Pancreas (tissue), 10 donors: ENCODE data around the gene NRIP3. TPM values are rescaled to one million over a fixed set of nuclear protein-coding genes. Genes with fewer than 3 reads are reported as not detected.

Source experiments
- ATAC-seq, 4 donors: fragments of 200-7000 bp; cut with Tn5 transposase; one replicate each; pipeline versions ENCODE4 v1.8.0 to v1.9.1; 2020; ENCODE audit warnings: mild to moderate bottlenecking in 4 of 4, moderate library complexity in 4 of 4
- DNase-seq, 6 donors: peaks; one replicate each; pipeline ENCODE4 v3.0.0-alpha.2; 2020
- FAIRE-seq: peaks from 2 replicates; lab custom pipeline; 2012; peaks lifted over from hg19 to GRCh38; lab: Jason Lieb, UNC
- H3K27ac ChIP-seq, 4 donors: fragments of 200-600 bp; sonication (generic); 1 replicate in 3 of 4; 2 replicates in 1 of 4; pipeline versions ENCODE4 v1.5.0 to v1.8.0; 2020
- H3K27me3 ChIP-seq, 4 donors: fragments of 200-600 bp; one replicate each; pipeline ENCODE4 v1.8.0; 2021
- H3K36me3 ChIP-seq, 3 donors: fragments of 200-600 bp; sonication (generic) in 1 of 3; one replicate each; pipeline versions ENCODE4 v1.5.0 to v1.8.0; 2020 to 2021
- H3K4me1 ChIP-seq, 3 donors: fragments of 200-600 bp; one replicate each; pipeline ENCODE4 v1.8.0; 2021
- H3K4me3 ChIP-seq, 4 donors: fragments of 200-600 bp; sonication (generic) in 2 of 4; one replicate each; pipeline versions ENCODE4 v1.5.0 to v1.8.0; 2020 to 2021
- H3K9me3 ChIP-seq, 4 donors: fragments of 200-600 bp; one replicate each; pipeline ENCODE4 v1.8.0; 2021
- WGBS, 2 donors: extraction: QIAGEN DNeasy Blood & Tissue Kit; methylation state at CpG; one replicate each; pipeline ENCODE4 v1.1.7; 2013; 5-methylcytosine and 5-hydroxymethylcytosine counted together
- intact Hi-C, 3 donors: fragments of 100-400 bp; cut with DNase I; formaldehyde crosslinking; loops; one replicate each; pipeline versions ENCODE4 v1.11.1 to v1.14.2; 2022
- polyA plus RNA-seq, 2 donors: library from polyadenylated mRNA; stranded (reverse); fragments of 200-250 nt; gene quantifications; one replicate each; pipeline ENCODE4 v1.2.3, GENCODE V29; 2013
- total RNA-seq, 6 donors: library from RNA; stranded (reverse); fragmentation: NEBNext Ultra II Directional in 4 of 6; extraction: Animal tissue kit (Norgen Biotek cat#: 25700) in 4 of 6; gene quantifications; one replicate each; pipeline versions ENCODE4 v1.2.1 to v1.2.4, GENCODE V29; 2021 to 2023
- TF ChIP-seq, protein P1 (sequence below), 4 donors: fragments of 200-600 bp; sonication (generic) in 3 of 4; IDR thresholded peaks; one replicate each; pipeline versions ENCODE4 v1.5.0 to v1.8.0; 2021; ENCODE audit warnings: antibody characterized with exemption in 4 of 4
- donor health status: healthy with polysubstance abuse.
- donor health status: DM: no; HTN: no; CAD: no; lungs with moderate emphysema.
- donor health status: DM: no; HTN: no; CAD: no.
- donor health status: control.
- donor health status: control.
- donor health status: Bipolar disorder and iron deficiency.
- donor health status: DM: yes; HTN: yes; CAD: no.
- donor health status: DM: no; HTN: no; CAD: no.
- donor health status: DM: no; HTN: no; CAD: no.
- donor health status: DM: yes; HTN: yes; CAD: no.

Gene NRIP3
- total and polyA plus RNA-seq, 8 donors, result 0.04 to 0.44 (median 0.27) TPM

- intact Hi-C loops, result no loop called here
- Histone ChIP-seq H3K27ac (no peak overlapping the region), H3K4me1 (no peaks in the 10 kb centered on the region), H3K4me3 (no peak overlapping the region), H3K9me3 (no peaks in the 10 kb centered on the region), H3K36me3 (no peaks in the 10 kb centered on the region), H3K27me3 (no peaks in the 10 kb centered on the region)
- FAIRE-seq, result no peak
- DNase-seq, result no peak
- TF ChIP-seq, protein P1, sequence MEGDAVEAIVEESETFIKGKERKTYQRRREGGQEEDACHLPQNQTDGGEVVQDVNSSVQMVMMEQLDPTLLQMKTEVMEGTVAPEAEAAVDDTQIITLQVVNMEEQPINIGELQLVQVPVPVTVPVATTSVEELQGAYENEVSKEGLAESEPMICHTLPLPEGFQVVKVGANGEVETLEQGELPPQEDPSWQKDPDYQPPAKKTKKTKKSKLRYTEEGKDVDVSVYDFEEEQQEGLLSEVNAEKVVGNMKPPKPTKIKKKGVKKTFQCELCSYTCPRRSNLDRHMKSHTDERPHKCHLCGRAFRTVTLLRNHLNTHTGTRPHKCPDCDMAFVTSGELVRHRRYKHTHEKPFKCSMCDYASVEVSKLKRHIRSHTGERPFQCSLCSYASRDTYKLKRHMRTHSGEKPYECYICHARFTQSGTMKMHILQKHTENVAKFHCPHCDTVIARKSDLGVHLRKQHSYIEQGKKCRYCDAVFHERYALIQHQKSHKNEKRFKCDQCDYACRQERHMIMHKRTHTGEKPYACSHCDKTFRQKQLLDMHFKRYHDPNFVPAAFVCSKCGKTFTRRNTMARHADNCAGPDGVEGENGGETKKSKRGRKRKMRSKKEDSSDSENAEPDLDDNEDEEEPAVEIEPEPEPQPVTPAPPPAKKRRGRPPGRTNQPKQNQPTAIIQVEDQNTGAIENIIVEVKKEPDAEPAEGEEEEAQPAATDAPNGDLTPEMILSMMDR (IDR thresholded peaks at IDR 0.05), result no peak
- no peak for ATAC-seq
- WGBS, 2 donors, result 51 to 54% methylated on average over 1 of the region's 1 CpG
Measured at GRCh38 chr11:9042488-9042887, 38.7 kb upstream of the NRIP3 start.

- H3K27ac ChIP-seq, result no peak overlapping the region
- TF ChIP-seq, protein P1 (IDR thresholded peaks at IDR 0.05), result no peak
- intact Hi-C loops, result no loop called here
- no peak for ATAC-seq
- 83 to 88% methylated on average over 2 of the region's 2 CpGs for WGBS, 2 donors
- no peak overlapping the region for H3K4me3 ChIP-seq
- H3K4me1 ChIP-seq, result no peaks in the 10 kb centered on the region
- DNase-seq, result no peak
- no peaks in the 10 kb centered on the region for H3K36me3 ChIP-seq
- H3K27me3 ChIP-seq, result no peaks in the 10 kb centered on the region
- H3K9me3 ChIP-seq, result no peaks in the 10 kb centered on the region
- no peak for FAIRE-seq
Measured at GRCh38 chr11:9041747-9042146, 37.9 kb upstream of the NRIP3 start.

GRCh38 chr11:9040410-9040809 is 36.6 kb upstream of the NRIP3 start:
- H3K36me3 ChIP-seq, result no peaks in the 10 kb centered on the region
- WGBS, 2 donors, result 82 to 92% methylated on average over 10 of the region's 10 CpGs
- no peaks in the 10 kb centered on the region for H3K27me3 ChIP-seq
- no peak overlapping the region for H3K27ac ChIP-seq
- no peak overlapping the region for H3K4me3 ChIP-seq
- no peak for DNase-seq
- no peaks in the 10 kb centered on the region for H3K9me3 ChIP-seq
- no peak for ATAC-seq
- FAIRE-seq, result no peak
- no peaks in the 10 kb centered on the region for H3K4me1 ChIP-seq
- TF ChIP-seq, protein P1 (IDR thresholded peaks at IDR 0.05), result no peak
- intact Hi-C loops, result no loop called here

GRCh38 chr11:9039863-9040262 is 36.1 kb upstream of the NRIP3 start:
- 92 to 95% methylated on average over 19 of the region's 19 CpGs for WGBS, 2 donors
- no peak overlapping the region for H3K4me3 ChIP-seq
- H3K27me3 ChIP-seq, result no peaks in the 10 kb centered on the region
- no peaks in the 10 kb centered on the region for H3K36me3 ChIP-seq
- no peaks in the 10 kb centered on the region for H3K9me3 ChIP-seq
- H3K4me1 ChIP-seq, result no peaks in the 10 kb centered on the region
- FAIRE-seq (no peak), ATAC-seq (no peak), DNase-seq (no peak)
- no peak overlapping the region for H3K27ac ChIP-seq
- TF ChIP-seq, protein P1 (IDR thresholded peaks at IDR 0.05), result no peak
- intact Hi-C loops, result no loop called here

DNA sequence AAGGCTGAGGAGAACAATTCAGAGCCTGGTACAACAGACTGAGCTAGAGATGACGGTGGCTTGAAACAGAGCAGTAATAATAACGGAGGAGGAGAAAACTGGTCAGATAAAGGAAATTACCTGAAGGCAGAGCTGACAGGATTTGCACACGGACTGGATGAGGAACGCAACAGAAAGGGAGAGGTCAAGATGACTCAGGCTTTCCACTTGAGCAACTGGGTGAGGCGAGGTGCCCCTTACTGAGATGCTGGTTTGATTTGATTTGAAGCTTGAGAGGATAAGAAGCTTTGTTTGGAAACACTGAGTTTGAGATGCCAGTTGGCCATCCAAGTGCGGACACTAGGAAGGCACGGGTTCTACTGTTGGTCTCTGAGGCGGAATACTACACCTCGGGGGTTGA is 35.4 kb upstream of the NRIP3 start:
- H3K36me3 ChIP-seq, result no peaks in the 10 kb centered on the region
- FAIRE-seq (no peak), DNase-seq (no peak), ATAC-seq (no peak)
- intact Hi-C loops, result no loop called here
- TF ChIP-seq, protein P1 (IDR thresholded peaks at IDR 0.05), result no peak
- H3K4me1 ChIP-seq, result no peaks in the 10 kb centered on the region
- H3K9me3 ChIP-seq, result no peaks in the 10 kb centered on the region
- no peak overlapping the region for H3K4me3 ChIP-seq
- H3K27ac ChIP-seq, result no peak overlapping the region
- WGBS, 2 donors, result 88 to 94% methylated on average over 9 of the region's 9 CpGs
- no peaks in the 10 kb centered on the region for H3K27me3 ChIP-seq
